ENCODE data around the gene AIRE. TPM values are rescaled to one million over a fixed set of nuclear protein-coding genes. Genes with fewer than 3 reads are reported as not detected.

The AIRE gene
- total and polyA plus RNA-seq, 9 donors = not detected

- Histone ChIP-seq H3K27ac (no peak overlapping the region), H3K4me1 (ENCODE audit: insufficient read depth) (peaks cover 16% of the 10 kb centered on the region), H3K9me3 (no peaks in the 10 kb centered on the region), H3K27me3 (no peaks in the 10 kb centered on the region), H3K36me3 (no peaks in the 10 kb centered on the region), H3K4me3 (no peak overlapping the region)
- intact Hi-C loops (cut with DNase I) = loop anchor here in 1 of 4 donors (10.0 kb wide), 1 partner anchor 490 kb away; no protein-coding TSS in a partner anchor
- peak in 2 of 3 donors; percentile 32 to 43 for TF ChIP-seq CTCF (IDR thresholded peaks at IDR 0.05)
- TF ChIP-seq EP300 (IDR thresholded peaks at IDR 0.05) = no peak
- no peak for TF ChIP-seq POLR2A (IDR thresholded peaks at IDR 0.05)
- WGBS, 3 donors = 44 to 47% (median 46%) methylated on average over 8 of the region's 8 CpGs
- DNase-seq = peak in 4 of 5 donors; percentile 40 to 72 (median 58)
Observed at GRCh38 chr21:44304877-44305293, 19.2 kb downstream of the AIRE start.

GRCh38 chr21:44305691-44306090 is 20.0 kb downstream of the AIRE start:
- 76 to 82% (median 79%) methylated on average over 9 of the region's 9 CpGs for WGBS, 3 donors
- H3K4me3 ChIP-seq = no peak overlapping the region
- peaks cover 16% of the 10 kb centered on the region for H3K4me1 ChIP-seq (ENCODE audit: insufficient read depth)
- no peak for TF ChIP-seq CTCF (IDR thresholded peaks at IDR 0.05)
- no peak for TF ChIP-seq EP300 (IDR thresholded peaks at IDR 0.05)
- no peak for TF ChIP-seq POLR2A (IDR thresholded peaks at IDR 0.05)
- no peak overlapping the region for H3K27ac ChIP-seq
- H3K36me3 ChIP-seq = no peaks in the 10 kb centered on the region
- H3K9me3 ChIP-seq = no peaks in the 10 kb centered on the region
- intact Hi-C loops (cut with DNase I) = loop anchor here in 1 of 4 donors (10.0 kb wide), 1 partner anchor 491 kb away; no protein-coding TSS in a partner anchor
- no peaks in the 10 kb centered on the region for H3K27me3 ChIP-seq
- no peak for DNase-seq

- intact Hi-C loops (cut with DNase I) = loop anchor here in 1 of 4 donors (10.0 kb wide), 1 partner anchor 492 kb away; no protein-coding TSS in a partner anchor
- WGBS, 3 donors = 80 to 87% (median 82%) methylated on average over 19 to 21 of the region's 21 CpGs
- TF ChIP-seq POLR2A (IDR thresholded peaks at IDR 0.05) = no peak
- no peak for TF ChIP-seq CTCF (IDR thresholded peaks at IDR 0.05)
- no peak for TF ChIP-seq EP300 (IDR thresholded peaks at IDR 0.05)
- no peak overlapping the region for H3K4me3 ChIP-seq
- H3K9me3 ChIP-seq = no peaks in the 10 kb centered on the region
- no peak overlapping the region for H3K27ac ChIP-seq
- peaks cover 4% of the 10 kb centered on the region for H3K4me1 ChIP-seq (ENCODE audit: insufficient read depth)
- H3K36me3 ChIP-seq = no peaks in the 10 kb centered on the region
- no peak for DNase-seq
- H3K27me3 ChIP-seq = no peaks in the 10 kb centered on the region
Observed at GRCh38 chr21:44306936-44307704, 21.4 kb downstream of the AIRE start.

- DNase-seq = no peak
- Histone ChIP-seq H3K4me1 (ENCODE audit: insufficient read depth) (no peaks in the 10 kb centered on the region), H3K27me3 (no peaks in the 10 kb centered on the region), H3K36me3 (no peaks in the 10 kb centered on the region), H3K27ac (no peak overlapping the region), H3K9me3 (no peaks in the 10 kb centered on the region), H3K4me3 (no peak overlapping the region)
- intact Hi-C loops (cut with DNase I) = no loop called here
- 84 to 92% (median 89%) methylated on average over 27 to 28 of the region's 28 CpGs for WGBS, 3 donors
- no peak for TF ChIP-seq EP300 (IDR thresholded peaks at IDR 0.05)
- no peak for TF ChIP-seq POLR2A (IDR thresholded peaks at IDR 0.05)
- no peak for TF ChIP-seq CTCF (IDR thresholded peaks at IDR 0.05)
Observed at GRCh38 chr21:44310628-44311507, 25.2 kb downstream of the AIRE start.

Measured in ovary (tissue), 9 donors.